Measurements from ENCODE around the gene HAUS6.

GRCh38 chr9:19108038-19108437 is 5.3 kb upstream of the HAUS6 start:
- TF ChIP-seq, protein P1, sequence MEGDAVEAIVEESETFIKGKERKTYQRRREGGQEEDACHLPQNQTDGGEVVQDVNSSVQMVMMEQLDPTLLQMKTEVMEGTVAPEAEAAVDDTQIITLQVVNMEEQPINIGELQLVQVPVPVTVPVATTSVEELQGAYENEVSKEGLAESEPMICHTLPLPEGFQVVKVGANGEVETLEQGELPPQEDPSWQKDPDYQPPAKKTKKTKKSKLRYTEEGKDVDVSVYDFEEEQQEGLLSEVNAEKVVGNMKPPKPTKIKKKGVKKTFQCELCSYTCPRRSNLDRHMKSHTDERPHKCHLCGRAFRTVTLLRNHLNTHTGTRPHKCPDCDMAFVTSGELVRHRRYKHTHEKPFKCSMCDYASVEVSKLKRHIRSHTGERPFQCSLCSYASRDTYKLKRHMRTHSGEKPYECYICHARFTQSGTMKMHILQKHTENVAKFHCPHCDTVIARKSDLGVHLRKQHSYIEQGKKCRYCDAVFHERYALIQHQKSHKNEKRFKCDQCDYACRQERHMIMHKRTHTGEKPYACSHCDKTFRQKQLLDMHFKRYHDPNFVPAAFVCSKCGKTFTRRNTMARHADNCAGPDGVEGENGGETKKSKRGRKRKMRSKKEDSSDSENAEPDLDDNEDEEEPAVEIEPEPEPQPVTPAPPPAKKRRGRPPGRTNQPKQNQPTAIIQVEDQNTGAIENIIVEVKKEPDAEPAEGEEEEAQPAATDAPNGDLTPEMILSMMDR (IDR thresholded peaks at IDR 0.05): no peak
- TF ChIP-seq POLR2A (IDR thresholded peaks at IDR 0.05): no peak
